Osteocyte (in vitro differentiated cells): ENCODE measurements around the gene MYO16. TPM values are rescaled to one million over a fixed set of nuclear protein-coding genes. Genes with fewer than 3 reads are reported as not detected.

Experiments used
- DNase-seq: peaks from one replicate; pipeline ENCODE4 v3.0.0; 2021; ENCODE audit warnings: mixed read lengths; ENCODE audit not compliant: unreplicated experiment; ENCODE audit errors: extremely low spot score
- H3K27ac Mint-ChIP-seq: one replicate; pipeline ENCODE4 v1.8.0; 2021; ENCODE audit warnings: mild to moderate bottlenecking, mixed read lengths; ENCODE audit not compliant: unreplicated experiment
- H3K27me3 Mint-ChIP-seq: one replicate; pipeline ENCODE4 v1.8.0; 2021; ENCODE audit warnings: mixed read lengths; ENCODE audit not compliant: unreplicated experiment
- H3K36me3 Mint-ChIP-seq: one replicate; pipeline ENCODE4 v1.8.0; 2021; ENCODE audit warnings: mixed read lengths; ENCODE audit not compliant: unreplicated experiment
- H3K4me1 Mint-ChIP-seq: one replicate; pipeline ENCODE4 v1.8.0; 2021; ENCODE audit warnings: mixed read lengths; ENCODE audit not compliant: unreplicated experiment
- H3K4me3 Mint-ChIP-seq: one replicate; pipeline ENCODE4 v1.8.0; 2021; ENCODE audit warnings: mild to moderate bottlenecking, moderate library complexity, mixed read lengths; ENCODE audit not compliant: unreplicated experiment
- H3K9me3 Mint-ChIP-seq: one replicate; pipeline ENCODE4 v1.8.0; 2021; ENCODE audit warnings: mixed read lengths; ENCODE audit not compliant: unreplicated experiment
- total RNA-seq: library from RNA; stranded (reverse); gene quantifications from 2 replicates; pipeline ENCODE4 v1.2.1, GENCODE V29; 2021
- TF ChIP-seq, protein P1 (sequence below): fragments of 200-600 bp; sonication (generic); IDR thresholded peaks from 2 replicates; pipeline ENCODE4 v1.5.0; 2021; ENCODE audit warnings: antibody characterized with exemption, mild to moderate bottlenecking, moderate library complexity

Gene MYO16
- total RNA-seq, 1 donor from 2014 or later: 0.13 TPM

DNA sequence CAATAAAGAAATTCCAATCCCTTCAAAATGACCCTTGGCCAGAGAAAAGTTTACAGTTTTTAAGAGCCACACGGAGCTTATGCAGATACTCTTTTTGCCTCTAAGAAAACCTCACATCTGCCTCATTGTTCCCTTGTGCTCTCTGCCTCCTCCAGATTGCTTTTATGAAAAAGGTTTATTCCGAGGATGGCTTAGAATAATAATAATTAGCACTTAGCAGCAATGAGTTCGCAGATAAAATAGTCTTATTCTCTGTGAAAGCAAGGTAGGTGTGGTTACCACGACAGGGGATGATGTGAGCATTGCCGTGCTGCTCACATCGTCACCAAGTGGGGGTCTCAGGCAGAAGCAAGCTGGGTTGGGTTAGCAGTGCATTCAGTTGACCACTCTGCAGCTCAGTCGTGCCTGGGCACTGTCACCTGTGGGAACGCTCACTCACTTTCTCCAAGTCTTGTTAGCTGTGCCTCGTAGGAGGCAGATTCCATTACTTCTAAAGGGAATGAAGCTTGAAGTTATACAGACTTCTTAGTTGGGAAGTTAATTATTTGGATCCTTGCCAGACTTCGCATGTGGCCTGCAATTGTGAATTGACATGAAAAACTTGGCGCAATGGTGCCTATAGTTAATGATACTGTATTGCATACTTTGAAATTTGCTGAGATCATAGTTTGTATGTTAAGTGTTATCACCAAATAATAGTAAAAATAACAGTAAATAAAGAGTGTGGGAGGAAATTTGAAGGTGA lies 157.2 kb downstream of the MYO16 start:
- DNase-seq: no peak
- Mint-ChIP-seq H3K27me3 (peaks cover 3% of the 10 kb centered on the region), H3K9me3 (peaks cover 4% of the 10 kb centered on the region), H3K36me3 (no peaks in the 10 kb centered on the region), H3K4me3 (no peak overlapping the region), H3K4me1 (peaks cover 2% of the 10 kb centered on the region), H3K27ac (no peak overlapping the region)
- TF ChIP-seq, protein P1, sequence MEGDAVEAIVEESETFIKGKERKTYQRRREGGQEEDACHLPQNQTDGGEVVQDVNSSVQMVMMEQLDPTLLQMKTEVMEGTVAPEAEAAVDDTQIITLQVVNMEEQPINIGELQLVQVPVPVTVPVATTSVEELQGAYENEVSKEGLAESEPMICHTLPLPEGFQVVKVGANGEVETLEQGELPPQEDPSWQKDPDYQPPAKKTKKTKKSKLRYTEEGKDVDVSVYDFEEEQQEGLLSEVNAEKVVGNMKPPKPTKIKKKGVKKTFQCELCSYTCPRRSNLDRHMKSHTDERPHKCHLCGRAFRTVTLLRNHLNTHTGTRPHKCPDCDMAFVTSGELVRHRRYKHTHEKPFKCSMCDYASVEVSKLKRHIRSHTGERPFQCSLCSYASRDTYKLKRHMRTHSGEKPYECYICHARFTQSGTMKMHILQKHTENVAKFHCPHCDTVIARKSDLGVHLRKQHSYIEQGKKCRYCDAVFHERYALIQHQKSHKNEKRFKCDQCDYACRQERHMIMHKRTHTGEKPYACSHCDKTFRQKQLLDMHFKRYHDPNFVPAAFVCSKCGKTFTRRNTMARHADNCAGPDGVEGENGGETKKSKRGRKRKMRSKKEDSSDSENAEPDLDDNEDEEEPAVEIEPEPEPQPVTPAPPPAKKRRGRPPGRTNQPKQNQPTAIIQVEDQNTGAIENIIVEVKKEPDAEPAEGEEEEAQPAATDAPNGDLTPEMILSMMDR: no peak

DNA sequence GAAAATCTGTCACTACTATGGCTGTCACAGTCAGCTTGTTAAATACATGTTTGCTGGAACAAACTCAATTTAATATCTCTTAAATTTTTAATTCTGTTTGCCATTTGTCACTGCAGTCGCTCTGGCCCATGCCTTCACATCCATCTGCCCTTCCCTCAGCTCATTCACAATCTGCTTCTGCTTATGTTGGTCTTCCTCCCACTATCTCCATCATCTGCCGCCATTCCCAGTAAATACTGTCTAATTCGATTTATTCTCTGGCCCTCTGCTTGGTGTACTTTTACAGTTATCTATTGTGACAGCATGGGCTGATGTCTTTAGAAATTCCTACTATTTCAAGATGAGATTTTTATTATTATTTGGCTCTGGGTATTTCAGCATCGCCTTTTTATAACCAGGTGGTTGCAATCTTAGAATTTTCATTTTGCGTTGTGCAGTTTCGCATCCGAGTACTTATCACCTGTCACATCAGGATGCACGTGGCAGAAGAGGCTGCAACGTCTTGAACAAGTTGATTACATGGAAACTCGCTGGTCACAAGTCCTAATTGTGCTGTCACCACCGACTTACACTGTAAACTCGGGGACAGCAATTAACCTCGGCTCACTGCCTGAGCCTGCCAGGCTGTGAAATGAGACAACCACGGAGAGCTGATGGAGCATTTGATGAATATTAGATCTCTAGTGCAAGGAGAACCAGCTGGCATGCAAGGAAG lies 158.4 kb downstream of the MYO16 start:
- H3K36me3 Mint-ChIP-seq: no peaks in the 10 kb centered on the region
- H3K27ac Mint-ChIP-seq: no peak overlapping the region
- H3K4me3 Mint-ChIP-seq: no peak overlapping the region
- H3K9me3 Mint-ChIP-seq: no peaks in the 10 kb centered on the region
- DNase-seq: no peak
- H3K27me3 Mint-ChIP-seq: peaks cover 6% of the 10 kb centered on the region
- H3K4me1 Mint-ChIP-seq: peaks cover 2% of the 10 kb centered on the region
- TF ChIP-seq, protein P1: no peak

DNA sequence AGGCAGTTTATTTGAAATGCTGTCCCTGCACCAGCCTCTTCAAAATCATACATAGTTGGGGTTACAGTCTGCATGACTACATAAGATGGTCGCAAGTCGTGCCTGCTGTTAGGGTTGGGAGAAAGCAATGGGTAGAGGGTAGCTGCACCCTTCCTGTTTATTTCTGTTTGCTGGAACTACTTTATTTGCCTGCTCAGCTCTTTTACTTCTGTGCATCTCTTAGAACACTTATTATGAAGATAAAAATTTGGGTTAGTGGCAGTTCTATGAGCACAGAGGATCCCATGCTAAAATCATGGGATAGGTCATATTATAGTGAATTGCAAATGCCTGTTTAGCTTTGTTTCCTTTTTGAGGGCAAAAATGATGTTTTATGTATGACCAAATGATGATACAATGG lies 160.1 kb downstream of the MYO16 start:
- peaks cover 2% of the 10 kb centered on the region for H3K4me1 Mint-ChIP-seq
- H3K27ac Mint-ChIP-seq: no peak overlapping the region
- H3K4me3 Mint-ChIP-seq: no peak overlapping the region
- TF ChIP-seq, protein P1: no peak
- no peaks in the 10 kb centered on the region for H3K36me3 Mint-ChIP-seq
- no peaks in the 10 kb centered on the region for H3K9me3 Mint-ChIP-seq
- H3K27me3 Mint-ChIP-seq: peaks cover 9% of the 10 kb centered on the region
- DNase-seq: no peak

DNA sequence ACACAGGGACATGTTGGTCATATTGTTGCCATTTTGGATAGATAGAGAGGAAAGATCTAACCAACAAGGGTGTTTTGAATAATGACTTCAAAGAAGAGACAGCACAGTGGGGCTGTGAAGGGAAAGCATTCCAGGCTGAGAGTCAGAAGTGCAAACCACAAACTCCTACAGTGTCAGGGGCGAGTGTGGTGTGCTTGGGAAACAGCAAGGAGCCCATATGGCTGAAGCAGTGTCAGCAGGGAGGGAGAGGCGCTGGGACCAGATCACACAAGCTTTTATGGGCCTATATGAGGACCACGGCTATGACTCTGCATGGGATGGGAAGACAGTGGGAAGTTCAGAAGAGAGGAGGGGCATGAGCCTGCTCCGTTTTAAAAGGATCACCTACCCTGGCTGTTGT lies 166.4 kb downstream of the MYO16 start:
- Mint-ChIP-seq H3K9me3 (no peaks in the 10 kb centered on the region), H3K27ac (no peak overlapping the region), H3K27me3 (peaks cover 14% of the 10 kb centered on the region), H3K36me3 (no peaks in the 10 kb centered on the region), H3K4me3 (no peak overlapping the region), H3K4me1 (peaks cover 7% of the 10 kb centered on the region)
- no peak for DNase-seq
- TF ChIP-seq, protein P1: no peak

DNA sequence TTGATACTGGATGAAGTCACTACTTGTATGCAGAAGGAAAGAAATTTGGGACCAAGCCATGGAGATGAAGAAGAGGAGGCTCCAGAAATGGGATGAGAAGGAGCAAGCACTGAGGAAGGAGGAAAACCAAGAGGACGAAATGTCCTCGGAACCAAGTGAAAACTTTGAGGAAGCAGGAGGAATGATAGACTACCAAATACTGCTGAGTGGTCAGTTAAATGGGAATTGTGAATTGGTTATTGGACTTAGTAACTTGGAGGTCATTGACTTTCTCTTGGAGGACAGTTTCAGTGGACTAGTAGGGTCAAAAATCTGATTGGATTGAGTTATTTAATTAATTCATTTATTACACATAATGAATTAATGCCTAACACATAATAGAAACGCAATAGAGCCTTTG lies 167.9 kb downstream of the MYO16 start:
- H3K27ac Mint-ChIP-seq: no peak overlapping the region
- DNase-seq: no peak
- peaks cover 8% of the 10 kb centered on the region for H3K27me3 Mint-ChIP-seq
- no peak overlapping the region for H3K4me3 Mint-ChIP-seq
- H3K36me3 Mint-ChIP-seq: no peaks in the 10 kb centered on the region
- H3K9me3 Mint-ChIP-seq: no peaks in the 10 kb centered on the region
- TF ChIP-seq, protein P1: no peak
- H3K4me1 Mint-ChIP-seq: peaks cover 7% of the 10 kb centered on the region
